Activated CD8-positive, alpha-beta T cell treated with anti-CD3 and anti-CD28 coated beads for 36 hours (primary cell): Measurements from ENCODE around the gene DVL2. TPM values are rescaled to one million over a fixed set of nuclear protein-coding genes. Genes with fewer than 3 reads are reported as not detected.

Experiments
- ATAC-seq: fragments of 200-7000 bp; cut with Tn5 transposase; one replicate; pipeline ENCODE4 v1.10.0; 2021; ENCODE audit warnings: mild to moderate bottlenecking, moderate library complexity
- CTCF ChIA-PET: fragments of 350-600 bp; sonication (Branson Sonifier 250); formaldehyde crosslinking; loops from one replicate; lab custom pipeline; 2021; ENCODE audit warnings: antibody characterized with exemption; lab: Charles Lee
- POLR2A ChIA-PET: fragments of 350-600 bp; sonication (Branson Sonifier 250); formaldehyde crosslinking; loops from one replicate; lab custom pipeline; 2021; ENCODE audit warnings: antibody characterized with exemption; lab: Charles Lee
- DNase-seq: peaks from one replicate; pipeline ENCODE4 v3.0.0-alpha.2; 2020
- H3K27ac Mint-ChIP-seq: one replicate; pipeline ENCODE4 v1.8.0; 2021; ENCODE audit warnings: mild to moderate bottlenecking, mixed read lengths
- H3K27me3 Mint-ChIP-seq: one replicate; pipeline ENCODE4 v1.8.0; 2021; ENCODE audit warnings: mixed read lengths
- H3K36me3 Mint-ChIP-seq: one replicate; pipeline ENCODE4 v1.8.0; 2021; ENCODE audit warnings: low read depth, mixed read lengths
- H3K4me1 Mint-ChIP-seq: one replicate; pipeline ENCODE4 v1.8.0; 2021; ENCODE audit warnings: low read depth, mixed read lengths
- H3K4me3 Mint-ChIP-seq: one replicate; pipeline ENCODE4 v1.8.0; 2021; ENCODE audit warnings: mild to moderate bottlenecking, moderate library complexity, mixed read lengths
- H3K9me3 Mint-ChIP-seq: one replicate; pipeline ENCODE4 v1.8.0; 2021; ENCODE audit warnings: mixed read lengths
- CTCF ChIP-seq: fragments of 200-600 bp; IDR thresholded peaks from one replicate; pipeline ENCODE4 v1.8.0; 2022; ENCODE audit warnings: antibody characterized with exemption, mild to moderate bottlenecking
- intact Hi-C: fragments of 100-400 bp; cut with micrococcal nuclease; formaldehyde crosslinking; loops from one replicate; pipeline ENCODE4 v1.10.0; 2022
- total RNA-seq, 2 experiments: library from RNA; stranded (reverse); gene quantifications; one replicate each; pipeline ENCODE4 v1.2.3, GENCODE V29; 2021

DVL2 gene
- total RNA-seq, 2 experiments from 2014 or later = 50.0 to 53.6 TPM

- Mint-ChIP-seq H3K9me3 (no peaks in the 10 kb centered on the region), H3K27ac (peak overlapping the region; percentile 53), H3K36me3 (peaks cover 37% of the 10 kb centered on the region), H3K4me3 (peak overlapping the region; percentile 99), H3K4me1 (peaks cover 55% of the 10 kb centered on the region), H3K27me3 (peaks cover 2% of the 10 kb centered on the region)
- TF ChIP-seq CTCF = no peak
- intact Hi-C loops = no loop called here
- ChIA-PET CTCF (interaction anchor here (0.8 to 7.2 kb wide), 4 partner anchors 16 to 114 kb away, joined by 3 to 41 read pairs (median 12); partner anchors contain the start of genes ACADVL and DLG4), POLR2A (interaction anchor here (1.1 to 15.6 kb wide), 4 partner anchors 14 to 16 kb away, joined by 3 to 261 read pairs (median 36); partner anchors contain the start of genes ACADVL, CTDNEP1, DLG4 and ELP5)
- no peak for DNase-seq
- no peak for ATAC-seq
Observed at GRCh38 chr17:7235693-7236665, 1.7 kb upstream of the DVL2 start.

- ATAC-seq (peak; percentile 15), DNase-seq (no peak)
- TF ChIP-seq CTCF = no peak
- ChIA-PET CTCF (interaction anchor here (1.0 to 4.3 kb wide), 3 partner anchors 13 to 188 kb away, joined by 4 to 22 read pairs (median 5); partner anchors contain the start of genes ACADVL and DLG4), POLR2A (interaction anchor here (1.0 to 15.6 kb wide), 7 partner anchors 8 to 104 kb away, joined by 3 to 261 read pairs (median 4); partner anchors contain the start of genes ACADVL, DLG4 and GABARAP)
- Mint-ChIP-seq H3K4me1 (peaks cover 46% of the 10 kb centered on the region), H3K4me3 (peak overlapping the region; percentile 99), H3K36me3 (peaks cover 49% of the 10 kb centered on the region), H3K27ac (peak overlapping the region; percentile 96), H3K9me3 (no peaks in the 10 kb centered on the region), H3K27me3 (peaks cover 2% of the 10 kb centered on the region)
- intact Hi-C loops = no loop called here
Observed at GRCh38 chr17:7233701-7234082, 625 bp downstream of the DVL2 start.

- intact Hi-C loops = no loop called here
- ChIA-PET POLR2A (interaction anchor here (15.6 kb wide), 1 partner anchor 13 kb away, joined by 261 read pairs; the partner anchor contains the start of genes ACADVL and DLG4), CTCF (interaction anchor here (4.3 kb wide), 1 partner anchor 12 kb away, joined by 22 read pairs; the partner anchor contains the start of genes ACADVL and DLG4)
- ATAC-seq (no peak), DNase-seq (no peak)
- H3K27me3 Mint-ChIP-seq = peaks cover 2% of the 10 kb centered on the region
- peaks cover 59% of the 10 kb centered on the region for H3K36me3 Mint-ChIP-seq
- H3K27ac Mint-ChIP-seq = peak overlapping the region; percentile 48
- peaks cover 51% of the 10 kb centered on the region for H3K4me1 Mint-ChIP-seq
- peak overlapping the region; percentile 99 for H3K4me3 Mint-ChIP-seq
- no peaks in the 10 kb centered on the region for H3K9me3 Mint-ChIP-seq
- TF ChIP-seq CTCF = no peak
Observed at GRCh38 chr17:7232114-7232513, 2.2 kb downstream of the DVL2 start.

- CTCF ChIA-PET = interaction anchor here (1.3 kb wide), 1 partner anchor 9 kb away, joined by 6 read pairs; no protein-coding TSS in a partner anchor
- DNase-seq (no peak), ATAC-seq (no peak)
- no peaks in the 10 kb centered on the region for H3K9me3 Mint-ChIP-seq
- H3K4me1 Mint-ChIP-seq = peaks cover 30% of the 10 kb centered on the region
- intact Hi-C loops = no loop called here
- H3K27ac Mint-ChIP-seq = no peak overlapping the region
- H3K4me3 Mint-ChIP-seq = no peak overlapping the region
- H3K27me3 Mint-ChIP-seq = peaks cover 2% of the 10 kb centered on the region
- peaks cover 41% of the 10 kb centered on the region for H3K36me3 Mint-ChIP-seq
- no peak for TF ChIP-seq CTCF
- POLR2A ChIA-PET = interaction anchor here (1.4 to 15.6 kb wide), 2 partner anchors 10 to 85 kb away, joined by 5 to 261 read pairs; partner anchors contain the start of genes ACADVL and DLG4
Observed at GRCh38 chr17:7229504-7229903, 4.8 kb downstream of the DVL2 start.
